GM12891 (cell line): ENCODE data around the gene TTLL3.

Experiments used
- DNase-seq: peaks from one replicate; pipeline ENCODE4 v3.0.0; 2011; ENCODE audit warnings: low spot score; ENCODE audit not compliant: insufficient read length
- FAIRE-seq: peaks from 2 replicates; lab custom pipeline; 2011; peaks lifted over from hg19 to GRCh38; lab: Jason Lieb, UNC
- PAX5 ChIP-seq: IDR thresholded peaks from 2 replicates; pipeline ENCODE4 v1.6.1; 2011; ENCODE audit warnings: low read length, moderate library complexity, mild to moderate bottlenecking; ENCODE audit not compliant: insufficient read depth, severe bottlenecking
- POLR2A ChIP-seq: IDR thresholded peaks from 2 replicates; pipeline ENCODE4 v1.6.1; 2011; ENCODE audit warnings: low read depth, low read length, control low read depth
- POLR2AphosphoS5 ChIP-seq: IDR thresholded peaks from 2 replicates; pipeline ENCODE4 v1.6.1; 2011; ENCODE audit warnings: low read depth, low read length, control low read depth
- POU2F2 ChIP-seq: IDR thresholded peaks from 2 replicates; pipeline ENCODE4 v1.6.1; 2011; ENCODE audit warnings: low read depth, mild to moderate bottlenecking, control low read depth, low read length, moderate library complexity
- SPI1 ChIP-seq: IDR thresholded peaks from 2 replicates; pipeline ENCODE4 v1.6.1; 2011; ENCODE audit warnings: low read depth, low read length, control low read depth
- TAF1 ChIP-seq: IDR thresholded peaks from 2 replicates; pipeline ENCODE4 v1.6.1; 2011; ENCODE audit warnings: low read depth, low read length, control low read depth

Gene TTLL3

DNA sequence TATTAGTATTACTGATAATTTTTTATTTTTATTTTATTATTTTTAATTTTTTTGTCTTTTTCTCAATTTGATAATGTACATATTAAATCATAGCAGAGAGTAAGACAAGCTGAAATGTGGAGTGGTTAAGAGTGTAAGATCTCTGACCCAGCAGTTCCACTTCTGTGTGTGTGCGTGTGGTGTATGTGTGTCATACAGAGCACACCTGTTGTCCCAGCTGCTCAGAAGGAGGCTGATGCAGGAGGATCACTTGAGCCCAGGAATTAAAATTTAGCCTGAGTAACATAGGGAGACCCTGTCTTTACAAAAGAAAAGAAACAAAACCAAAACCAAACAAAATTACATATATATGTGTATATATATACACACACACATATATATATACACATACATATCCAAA, 71.4 kb downstream of the TTLL3 start:
- TF ChIP-seq TAF1 (no peak), PAX5 (no peak)

DNA sequence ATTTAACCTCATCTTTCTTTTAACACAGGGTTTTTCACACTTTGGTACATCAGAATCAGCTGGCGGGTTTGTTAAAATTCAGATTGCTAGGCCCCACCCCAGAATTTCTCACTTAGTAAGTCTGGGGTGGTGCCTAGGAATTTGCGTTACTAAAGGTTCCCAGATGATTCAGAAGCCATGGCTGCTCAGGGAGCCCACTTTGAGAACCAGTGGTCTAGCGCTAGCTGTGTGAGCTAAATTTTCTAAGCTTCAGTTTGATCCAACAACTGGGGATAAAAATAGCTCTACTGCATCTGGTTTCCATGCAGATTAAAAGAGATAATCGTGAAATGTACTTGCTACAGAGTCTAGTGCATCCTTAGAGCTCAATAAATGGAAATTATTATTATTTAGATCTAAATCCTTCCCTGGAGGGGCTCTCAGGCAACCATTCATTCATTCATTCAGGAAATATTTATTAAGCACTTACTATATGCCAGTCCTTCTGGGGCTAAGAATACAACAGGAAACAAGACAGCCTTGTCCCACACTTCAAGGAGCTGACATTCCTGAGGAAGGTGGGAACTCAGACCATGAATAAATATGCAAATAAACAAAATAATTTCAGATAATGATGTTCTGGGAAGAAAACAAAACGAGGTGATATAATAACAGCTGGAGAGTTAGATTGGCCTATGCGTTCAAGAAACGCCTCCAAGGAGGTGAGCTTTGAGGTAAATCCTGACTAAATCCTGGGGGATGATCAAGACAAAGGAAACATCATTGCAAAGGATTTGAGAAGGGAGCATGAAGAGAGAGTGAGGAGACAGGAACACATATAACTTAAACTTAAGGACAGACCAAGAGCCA, 73.9 kb downstream of the TTLL3 start:
- DNase-seq = no peak
- no peak for FAIRE-seq
- no peak for TF ChIP-seq SPI1
- TF ChIP-seq TAF1 = no peak
- TF ChIP-seq PAX5 = no peak
- no peak for TF ChIP-seq POLR2AphosphoS5
- no peak for TF ChIP-seq POU2F2
- TF ChIP-seq POLR2A = no peak

More for the DNA sequence above, 71.4 kb downstream of the TTLL3 start:
- no peak for DNase-seq
- no peak for FAIRE-seq

DNA sequence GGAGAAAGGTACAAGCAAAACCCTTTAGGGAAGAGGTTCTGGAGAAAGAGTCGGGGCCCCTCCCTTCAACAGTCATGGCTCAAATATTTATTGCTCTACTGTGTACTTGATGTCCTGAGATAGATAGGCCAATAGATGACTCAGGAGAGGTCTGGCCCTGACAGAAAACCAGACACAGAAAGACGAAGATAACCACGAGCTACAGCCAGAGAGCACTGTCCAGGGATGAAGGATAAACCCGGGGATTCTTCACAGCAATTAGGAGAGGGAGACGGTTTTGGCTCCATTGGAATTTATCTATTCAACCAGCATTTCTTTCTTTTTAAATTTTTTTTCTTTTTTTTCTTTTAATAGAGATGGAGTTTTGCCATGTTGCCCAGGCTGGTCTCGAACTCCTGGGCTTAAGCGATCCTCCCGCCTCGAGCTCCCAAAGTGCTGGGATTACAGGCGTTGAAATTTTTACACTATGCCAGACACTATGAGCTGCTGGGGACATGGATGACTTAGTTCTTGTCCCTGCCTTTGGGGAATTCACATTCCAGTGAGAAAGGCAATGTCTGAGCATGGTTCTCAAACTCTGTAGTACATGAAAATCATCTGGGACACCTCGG, 74.6 kb downstream of the TTLL3 start:
- TF ChIP-seq PAX5 (no peak), TAF1 (no peak), POLR2AphosphoS5 (no peak), SPI1 (no peak), POLR2A (no peak), POU2F2 (no peak)
- no peak for FAIRE-seq
- DNase-seq = no peak
